GM10248 (cell line): Measurements from ENCODE around the gene ZNF462.
"Not testable (repeated sequence)": the region's sequence is repeated elsewhere in the genome, so short reads cannot be mapped to it uniquely, and the experiment has no call there.

ENCODE experiments used
- CTCF ChIA-PET: fragments of 300-600 bp; sonication (Branson Sonifier 250); formaldehyde crosslinking; extraction: SDS; loops from one replicate; lab custom pipeline; 2021; ENCODE audit warnings: antibody characterized with exemption; lab: Yijun Ruan, JAX
- POLR2A ChIA-PET: fragments of 350-650 bp; sonication (Branson Sonifier 250); formaldehyde crosslinking; extraction: SDS; loops from one replicate; lab custom pipeline; 2020; ENCODE audit warnings: antibody characterized with exemption; lab: Yijun Ruan, JAX
- DNase-seq: peaks from one replicate; pipeline ENCODE4 v3.0.0; 2012; ENCODE audit errors: extremely low spot score
- TF ChIP-seq, protein P1 (sequence below): IDR thresholded peaks from 2 replicates; pipeline ENCODE4 v1.5.1; 2012; ENCODE audit warnings: mild to moderate bottlenecking, low read depth; ENCODE audit errors: extremely low read depth, missing control alignments, control extremely low read depth

Gene ZNF462

DNA sequence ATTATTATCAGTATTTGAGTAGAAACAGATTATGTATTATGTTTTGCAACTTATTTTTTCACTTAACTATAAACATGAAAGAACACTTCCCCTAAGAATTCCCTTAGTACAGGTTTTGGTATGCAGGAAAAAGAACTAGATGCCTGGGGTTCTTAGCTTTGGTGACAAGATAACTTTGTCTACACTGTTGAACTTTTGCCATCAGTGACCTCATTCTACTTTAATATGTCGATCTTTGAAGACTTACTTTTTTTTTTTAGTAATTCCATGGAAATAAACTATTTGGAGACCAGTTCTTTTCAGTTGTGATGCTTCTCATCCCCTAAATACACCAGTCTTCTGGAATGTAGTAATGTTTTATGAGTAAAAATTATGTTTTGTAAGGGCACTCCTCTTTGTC is 34.3 kb downstream of the ZNF462 start:
- TF ChIP-seq, protein P1, sequence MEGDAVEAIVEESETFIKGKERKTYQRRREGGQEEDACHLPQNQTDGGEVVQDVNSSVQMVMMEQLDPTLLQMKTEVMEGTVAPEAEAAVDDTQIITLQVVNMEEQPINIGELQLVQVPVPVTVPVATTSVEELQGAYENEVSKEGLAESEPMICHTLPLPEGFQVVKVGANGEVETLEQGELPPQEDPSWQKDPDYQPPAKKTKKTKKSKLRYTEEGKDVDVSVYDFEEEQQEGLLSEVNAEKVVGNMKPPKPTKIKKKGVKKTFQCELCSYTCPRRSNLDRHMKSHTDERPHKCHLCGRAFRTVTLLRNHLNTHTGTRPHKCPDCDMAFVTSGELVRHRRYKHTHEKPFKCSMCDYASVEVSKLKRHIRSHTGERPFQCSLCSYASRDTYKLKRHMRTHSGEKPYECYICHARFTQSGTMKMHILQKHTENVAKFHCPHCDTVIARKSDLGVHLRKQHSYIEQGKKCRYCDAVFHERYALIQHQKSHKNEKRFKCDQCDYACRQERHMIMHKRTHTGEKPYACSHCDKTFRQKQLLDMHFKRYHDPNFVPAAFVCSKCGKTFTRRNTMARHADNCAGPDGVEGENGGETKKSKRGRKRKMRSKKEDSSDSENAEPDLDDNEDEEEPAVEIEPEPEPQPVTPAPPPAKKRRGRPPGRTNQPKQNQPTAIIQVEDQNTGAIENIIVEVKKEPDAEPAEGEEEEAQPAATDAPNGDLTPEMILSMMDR = no peak
- ChIA-PET POLR2A (no interaction called here), CTCF (no interaction called here)
- DNase-seq = no peak

- no peak for DNase-seq
- CTCF ChIA-PET = no interaction called here
- POLR2A ChIA-PET = no interaction called here
- TF ChIP-seq, protein P1 = no peak
Measured at GRCh38 chr9:106897751-106898150, 34.8 kb downstream of the ZNF462 start.

- POLR2A ChIA-PET, DNase-seq: not testable (repeated sequence)
Measured at GRCh38 chr9:106900523-106900922, 37.6 kb downstream of the ZNF462 start.

GRCh38 chr9:106906129-106906528 is 43.2 kb downstream of the ZNF462 start:
- CTCF ChIA-PET = no interaction called here
- POLR2A ChIA-PET = no interaction called here

More at GRCh38 chr9:106900523-106900922, 37.6 kb downstream of the ZNF462 start:
- CTCF ChIA-PET = not testable (repeated sequence)

DNA sequence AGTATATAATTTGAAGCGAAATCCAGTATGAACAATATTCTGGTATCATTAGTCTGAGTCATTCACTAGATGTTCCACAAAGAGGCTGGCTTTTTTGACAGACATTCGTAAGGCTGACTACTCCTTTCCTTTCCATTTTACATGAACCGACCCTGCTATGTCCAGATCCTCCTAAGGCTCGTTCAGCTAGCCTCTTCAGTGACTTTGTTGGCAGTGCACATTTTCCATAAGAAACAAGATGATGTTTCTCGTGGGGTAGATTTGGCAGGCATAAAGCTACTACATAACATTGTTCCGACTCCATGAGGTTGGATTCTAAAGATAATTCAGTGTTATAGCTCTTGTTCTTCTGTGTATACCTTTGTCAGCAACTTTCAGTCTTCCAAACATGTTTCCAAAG is 49.0 kb downstream of the ZNF462 start:
- DNase-seq = no peak
- TF ChIP-seq, protein P1 = no peak
- POLR2A ChIA-PET = no interaction called here
- CTCF ChIA-PET = no interaction called here

More at GRCh38 chr9:106906129-106906528, 43.2 kb downstream of the ZNF462 start:
- TF ChIP-seq, protein P1 = no peak
- no peak for DNase-seq

- CTCF ChIA-PET = no interaction called here
- no peak for DNase-seq
- POLR2A ChIA-PET = no interaction called here
- TF ChIP-seq, protein P1 = no peak
Measured at GRCh38 chr9:106913276-106913675, 50.3 kb downstream of the ZNF462 start.

GRCh38 chr9:106915851-106916250 is 52.9 kb downstream of the ZNF462 start:
- TF ChIP-seq, protein P1 = no peak
- POLR2A ChIA-PET = no interaction called here
- CTCF ChIA-PET = no interaction called here

More at GRCh38 chr9:106915851-106916250, 52.9 kb downstream of the ZNF462 start:
- no peak for DNase-seq
